ENCODE data around the gene ITFG1. TPM values are rescaled to one million over a fixed set of nuclear protein-coding genes. Genes with fewer than 3 reads are reported as not detected.

ITFG1 gene
- total RNA-seq, 4 donors from 2014 or later = 12.9 to 100 (median 60.8) TPM

DNA sequence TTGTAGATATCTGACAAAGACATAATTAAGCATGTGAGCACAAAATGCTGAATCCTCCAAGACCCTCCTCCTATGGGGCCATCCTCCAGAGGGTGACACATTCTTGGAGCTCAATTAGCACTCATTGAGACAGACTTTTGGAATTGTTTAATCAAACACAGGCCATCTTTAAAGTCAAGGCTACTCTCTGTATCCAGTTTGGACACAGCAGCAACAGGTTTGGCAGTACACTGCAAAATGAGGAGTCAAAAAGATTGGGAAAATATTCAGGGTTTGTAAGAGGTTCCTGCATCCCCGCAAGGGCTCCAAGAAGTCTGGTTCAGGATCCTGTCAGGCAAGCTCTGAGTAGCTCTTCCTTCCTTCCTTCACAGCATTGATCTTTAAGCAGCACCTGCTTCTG lies 1.3 kb downstream of the ITFG1 start:
- in situ Hi-C loops (cut with MboI; ENCODE audit: low pct_ligation_motif_present in 1 of 4, low pct_unique_long_range_greater_than_20kb in 1 of 4, low sequenced_read_pairs in 3 of 4) (no loop called here), intact Hi-C loops (cut with DNase I; ENCODE audit: low total_unique reads) (no loop called here)
- peaks cover 7 to 43% (median 24%) of the 10 kb centered on the region in 4 donors for H3K4me1 ChIP-seq
- H3K9me3 ChIP-seq = no peaks in the 10 kb centered on the region
- H3K27me3 ChIP-seq = no peaks in the 10 kb centered on the region
- WGBS, 2 donors (ENCODE audit: low coverage in 1 of 2) = 81 to 100% methylated on average over 1 of the region's 1 CpG
- peak overlapping the region in 2 of 4 donors; percentile 96 to 98 for H3K27ac ChIP-seq
- H3K4me3 ChIP-seq = peak overlapping the region in 1 of 4 donors; percentile 87
- TF ChIP-seq POLR2AphosphoS5 (IDR thresholded peaks at IDR 0.05) (no peak), EP300 (IDR thresholded peaks at IDR 0.05; ENCODE audit: low read depth) (no peak), POLR2A (IDR thresholded peaks at IDR 0.05) (no peak)
- TF ChIP-seq, protein P1, sequence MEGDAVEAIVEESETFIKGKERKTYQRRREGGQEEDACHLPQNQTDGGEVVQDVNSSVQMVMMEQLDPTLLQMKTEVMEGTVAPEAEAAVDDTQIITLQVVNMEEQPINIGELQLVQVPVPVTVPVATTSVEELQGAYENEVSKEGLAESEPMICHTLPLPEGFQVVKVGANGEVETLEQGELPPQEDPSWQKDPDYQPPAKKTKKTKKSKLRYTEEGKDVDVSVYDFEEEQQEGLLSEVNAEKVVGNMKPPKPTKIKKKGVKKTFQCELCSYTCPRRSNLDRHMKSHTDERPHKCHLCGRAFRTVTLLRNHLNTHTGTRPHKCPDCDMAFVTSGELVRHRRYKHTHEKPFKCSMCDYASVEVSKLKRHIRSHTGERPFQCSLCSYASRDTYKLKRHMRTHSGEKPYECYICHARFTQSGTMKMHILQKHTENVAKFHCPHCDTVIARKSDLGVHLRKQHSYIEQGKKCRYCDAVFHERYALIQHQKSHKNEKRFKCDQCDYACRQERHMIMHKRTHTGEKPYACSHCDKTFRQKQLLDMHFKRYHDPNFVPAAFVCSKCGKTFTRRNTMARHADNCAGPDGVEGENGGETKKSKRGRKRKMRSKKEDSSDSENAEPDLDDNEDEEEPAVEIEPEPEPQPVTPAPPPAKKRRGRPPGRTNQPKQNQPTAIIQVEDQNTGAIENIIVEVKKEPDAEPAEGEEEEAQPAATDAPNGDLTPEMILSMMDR (IDR thresholded peaks at IDR 0.05) = no peak
- peaks cover 0 to 12% (median 2%) of the 10 kb centered on the region in 4 donors for H3K36me3 ChIP-seq
- no peak for DNase-seq

DNA sequence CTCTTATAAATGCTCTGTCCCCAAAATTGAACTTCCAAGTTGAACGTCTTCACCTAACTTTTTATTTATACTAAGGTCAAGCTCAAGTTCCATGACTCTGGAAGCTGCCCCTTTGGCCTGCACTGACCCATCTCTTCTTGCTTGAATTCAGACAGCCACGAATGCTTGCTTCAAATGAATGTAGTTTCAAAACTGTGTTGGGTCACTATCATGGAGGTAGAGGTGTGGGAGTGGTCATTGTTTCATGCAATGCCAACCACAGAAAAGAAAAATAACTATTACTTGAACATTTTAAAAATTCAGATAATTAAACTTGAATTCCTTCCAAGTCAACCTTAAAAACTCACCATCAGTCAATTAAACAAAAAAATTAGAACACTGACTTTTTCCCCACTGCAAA lies 2.5 kb downstream of the ITFG1 start:
- intact Hi-C loops (cut with DNase I; ENCODE audit: low total_unique reads) = no loop called here
- Histone ChIP-seq H3K36me3 (peaks cover 0 to 24% (median 7%) of the 10 kb centered on the region in 4 donors), H3K4me1 (peaks cover 7 to 31% (median 21%) of the 10 kb centered on the region in 4 donors), H3K27me3 (no peaks in the 10 kb centered on the region), H3K9me3 (no peaks in the 10 kb centered on the region), H3K27ac (no peak overlapping the region), H3K4me3 (no peak overlapping the region)
- WGBS, 2 donors (ENCODE audit: low coverage in 1 of 2) = 94 to 97% methylated on average over 2 of the region's 2 CpGs
- in situ Hi-C loops (cut with MboI; ENCODE audit: low pct_ligation_motif_present in 1 of 4, low pct_unique_long_range_greater_than_20kb in 1 of 4, low sequenced_read_pairs in 3 of 4) = no loop called here
- no peak for DNase-seq
- TF ChIP-seq, protein P1 (IDR thresholded peaks at IDR 0.05) = no peak
- no peak for TF ChIP-seq EP300 (IDR thresholded peaks at IDR 0.05; ENCODE audit: low read depth)
- TF ChIP-seq POLR2A (IDR thresholded peaks at IDR 0.05) = no peak
- TF ChIP-seq POLR2AphosphoS5 (IDR thresholded peaks at IDR 0.05) = no peak

DNA sequence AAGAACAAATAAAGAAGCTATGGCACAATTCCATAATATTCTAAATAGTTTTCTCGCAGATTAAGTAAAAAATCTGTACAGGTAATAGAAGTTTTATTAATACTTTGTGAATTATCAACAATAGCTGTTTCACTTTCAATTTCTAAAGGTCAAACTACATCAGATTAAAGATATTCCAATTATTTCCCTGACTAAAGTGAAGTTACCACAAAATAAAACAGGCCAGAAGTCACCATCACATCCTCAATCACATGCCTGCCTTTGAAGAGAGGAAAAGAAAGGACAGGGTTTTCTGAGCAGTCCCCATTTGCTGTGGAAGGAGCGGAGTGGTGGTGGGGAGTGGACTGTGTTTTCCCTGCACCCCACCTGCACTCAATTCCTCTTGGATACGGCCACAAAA lies 11.1 kb downstream of the ITFG1 start:
- H3K27ac ChIP-seq = no peak overlapping the region
- no peaks in the 10 kb centered on the region for H3K9me3 ChIP-seq
- 74 to 93% methylated on average over 2 to 3 of the region's 3 CpGs for WGBS, 2 donors (ENCODE audit: low coverage in 1 of 2)
- TF ChIP-seq, protein P1 (IDR thresholded peaks at IDR 0.05) = no peak
- TF ChIP-seq POLR2A (IDR thresholded peaks at IDR 0.05) (no peak), EP300 (IDR thresholded peaks at IDR 0.05; ENCODE audit: low read depth) (no peak), POLR2AphosphoS5 (IDR thresholded peaks at IDR 0.05) (no peak)
- in situ Hi-C loops (cut with MboI; ENCODE audit: low pct_ligation_motif_present in 1 of 4, low pct_unique_long_range_greater_than_20kb in 1 of 4, low sequenced_read_pairs in 3 of 4) (no loop called here), intact Hi-C loops (cut with DNase I; ENCODE audit: low total_unique reads) (no loop called here)
- no peak for DNase-seq
- no peaks in the 10 kb centered on the region for H3K4me1 ChIP-seq
- H3K27me3 ChIP-seq = no peaks in the 10 kb centered on the region
- H3K36me3 ChIP-seq = peaks cover 0 to 46% (median 15%) of the 10 kb centered on the region in 4 donors
- no peak overlapping the region for H3K4me3 ChIP-seq

DNA sequence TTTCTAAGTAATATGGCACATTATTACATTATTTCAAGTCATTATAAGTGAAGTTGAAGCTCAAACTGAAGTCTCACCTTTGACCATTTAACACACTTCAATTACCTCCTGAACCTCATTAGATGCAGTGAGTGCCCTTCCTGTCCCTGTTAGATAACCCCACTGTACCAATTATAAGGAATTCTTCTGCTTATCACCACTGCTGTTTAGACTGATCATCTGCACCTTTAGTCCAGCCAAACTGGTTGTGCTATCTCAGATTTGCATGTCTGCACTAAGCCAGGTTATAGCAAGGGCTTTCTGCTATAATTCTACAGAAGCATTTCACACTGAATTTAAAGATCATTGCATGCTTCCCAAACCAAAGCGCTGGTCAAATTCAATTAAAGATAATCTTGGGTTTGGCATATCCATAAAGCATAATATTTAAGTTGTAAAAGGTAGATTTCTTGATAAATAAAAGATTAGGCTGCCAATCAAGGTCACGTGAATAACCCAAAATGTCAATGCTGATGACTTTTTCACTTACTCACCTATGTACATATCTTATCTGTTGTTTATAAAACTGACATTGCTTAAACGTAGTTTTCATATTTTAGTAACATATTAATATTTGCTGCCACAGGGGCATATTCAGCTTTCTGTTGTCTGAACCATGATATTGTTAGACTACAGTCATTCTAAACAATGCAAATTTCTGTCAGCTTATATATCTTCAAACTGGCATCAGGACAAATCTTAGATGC lies 11.9 kb downstream of the ITFG1 start:
- H3K27ac ChIP-seq = no peak overlapping the region
- in situ Hi-C loops (cut with MboI; ENCODE audit: low pct_ligation_motif_present in 1 of 4, low pct_unique_long_range_greater_than_20kb in 1 of 4, low sequenced_read_pairs in 3 of 4) = no loop called here
- no peaks in the 10 kb centered on the region for H3K9me3 ChIP-seq
- TF ChIP-seq POLR2A (IDR thresholded peaks at IDR 0.05) (no peak), POLR2AphosphoS5 (IDR thresholded peaks at IDR 0.05) (no peak), EP300 (IDR thresholded peaks at IDR 0.05; ENCODE audit: low read depth) (no peak)
- TF ChIP-seq, protein P1 (IDR thresholded peaks at IDR 0.05) = no peak
- peaks cover 0 to 45% (median 12%) of the 10 kb centered on the region in 4 donors for H3K36me3 ChIP-seq
- WGBS, 2 donors (ENCODE audit: low coverage in 1 of 2) = 63 to 76% methylated on average over 3 of the region's 3 CpGs
- DNase-seq = no peak
- H3K27me3 ChIP-seq = no peaks in the 10 kb centered on the region
- intact Hi-C loops (cut with DNase I; ENCODE audit: low total_unique reads) = no loop called here
- no peaks in the 10 kb centered on the region for H3K4me1 ChIP-seq
- H3K4me3 ChIP-seq = no peak overlapping the region

Measured in transverse colon (tissue), 4 donors.